HCT116 (cell line): ENCODE data around the gene ARHGEF25. TPM values are rescaled to one million over a fixed set of nuclear protein-coding genes. Genes with fewer than 3 reads are reported as not detected.

Source experiments
- ATAC-seq: fragments of 200-7000 bp; cut with Tn5 transposase; 2 replicates; pipeline ENCODE4 v1.9.1; 2020; ENCODE audit warnings: mild to moderate bottlenecking, moderate library complexity
- Bru-seq: library from RNA; stranded (reverse); fragments of 400-500 nt; gene quantifications from one replicate; lab custom pipeline; 2021; lab: Mats Ljungman, UMichigan
- BruChase-seq, 2 experiments: library from RNA; stranded (reverse); fragments of 400-500 nt; gene quantifications; one replicate each; lab custom pipeline; 2021; lab: Mats Ljungman, UMichigan
- BruUV-seq: library from RNA; stranded (reverse); fragments of 400-500 nt; replicated peaks from 2 replicates; lab custom pipeline; 2021; lab: Mats Ljungman, UMichigan
- CTCF ChIA-PET: fragments of 300-600 bp; sonication (Branson Sonifier 250); formaldehyde crosslinking; loops from one replicate; lab custom pipeline; 2021; ENCODE audit warnings: antibody characterized with exemption; lab: Charles Lee
- POLR2A ChIA-PET: fragments of 300-600, 350-600 bp; sonication (Branson Sonifier 250); formaldehyde crosslinking; loops from one replicate; lab custom pipeline; 2021; ENCODE audit warnings: antibody characterized with exemption; lab: Charles Lee
- RAD21 ChIA-PET, 2 experiments: fragments of 300-600 bp; sonication (Branson Sonifier 250); formaldehyde crosslinking; loops; one replicate each; lab custom pipeline; 2023; ENCODE audit warnings: low total read pairs in 2 of 2; ENCODE audit not compliant: uncharacterized antibody in 2 of 2, unreplicated experiment in 2 of 2, low non-redundant PET in 1 of 2; lab: Charles Lee
- DNase-seq: peaks from one replicate; pipeline ENCODE4 v3.0.0-alpha.2; 2010; ENCODE audit warnings: low read depth, low spot score
- H2AFZ ChIP-seq: fragments of 200-600 bp; shearing (Covaris generic), sonication (generic); 2 replicates; pipeline ENCODE4 v1.6.1; 2017; ENCODE audit warnings: low read depth, mixed run types, mixed read lengths, antibody characterized with exemption, low read length; ENCODE audit not compliant: poor library complexity, severe bottlenecking
- H3K27ac ChIP-seq: 2 replicates; pipeline ENCODE4 v1.5.1; 2012; ENCODE audit warnings: low read depth, low read length
- H3K27me3 ChIP-seq: fragments of 200-600 bp; sonication (generic); 2 replicates; pipeline ENCODE4 v1.6.1; 2016; ENCODE audit warnings: mixed run types, low read length, mixed read lengths; ENCODE audit not compliant: insufficient read depth
- H3K36me3 ChIP-seq, 2 experiments: fragments of 200-500 bp in 1 of 2; fragments of 200-600 bp in 1 of 2; sonication (Bioruptor generic) in 1 of 2; sonication (generic) in 1 of 2; 2 replicates each; pipeline versions ENCODE4 v1.5.1 to v1.6.1; 2014 to 2016; ENCODE audit warnings: low read length in 2 of 2, inconsistent platforms in 1 of 2, mixed read lengths in 1 of 2, mixed run types in 1 of 2; ENCODE audit not compliant: insufficient read depth in 2 of 2, control insufficient read depth in 1 of 2
- H3K4me1 ChIP-seq, 2 experiments: fragments of 200-600 bp in 1 of 2; sonication (generic) in 1 of 2; 2 replicates each; pipeline versions ENCODE4 v1.5.1 to v1.6.1; 2012 to 2017; ENCODE audit warnings: low read length in 2 of 2, inconsistent platforms in 1 of 2, mild to moderate bottlenecking in 1 of 2, mixed read lengths in 1 of 2, mixed run types in 1 of 2, moderate library complexity in 1 of 2; ENCODE audit not compliant: insufficient read depth in 2 of 2, control insufficient read depth in 1 of 2
- H3K4me2 ChIP-seq: fragments of 200-600 bp; sonication (generic); 2 replicates; pipeline ENCODE4 v1.6.1; 2017; ENCODE audit warnings: mixed run types, low read length, mixed read lengths
- H3K4me3 ChIP-seq, 2 experiments: fragments of 200-600 bp in 1 of 2; sonication (generic) in 1 of 2; replicated peaks in 1 of 2; 2 replicates each; pipeline ENCODE4 v1.5.1; 2011 to 2016; ENCODE audit warnings: low read length in 2 of 2, control low read depth in 1 of 2, low read depth in 1 of 2, mild to moderate bottlenecking in 1 of 2, mixed read lengths in 1 of 2, mixed run types in 1 of 2
- H3K79me2 ChIP-seq: fragments of 200-600 bp; sonication (generic); 2 replicates; pipeline ENCODE4 v1.6.1; 2017; ENCODE audit warnings: mild to moderate bottlenecking, mixed run types, low read length, moderate library complexity, mixed read lengths; ENCODE audit not compliant: insufficient read depth
- H3K9ac ChIP-seq: fragments of 200-600 bp; sonication (generic); 2 replicates; pipeline ENCODE4 v1.6.1; 2016; ENCODE audit warnings: low read length, mixed read lengths
- H3K9me2 ChIP-seq: fragments of 200-600 bp; sonication (generic), shearing (Covaris generic); 2 replicates; pipeline ENCODE4 v1.6.1; 2017; ENCODE audit warnings: mixed run types, mild to moderate bottlenecking, moderate library complexity; ENCODE audit not compliant: insufficient read depth
- H3K9me3 ChIP-seq, 2 experiments: fragments of 200-500 bp in 1 of 2; fragments of 200-600 bp in 1 of 2; sonication (Bioruptor generic) in 1 of 2; sonication (generic) in 1 of 2; 2 replicates each; pipeline ENCODE4 v1.6.1; 2014 to 2017; ENCODE audit warnings: low read length in 2 of 2, mixed read lengths in 2 of 2, inconsistent platforms in 1 of 2, low read depth in 1 of 2, mild to moderate bottlenecking in 1 of 2, mixed run types in 1 of 2, moderate library complexity in 1 of 2; ENCODE audit not compliant: control insufficient read depth in 1 of 2, insufficient read depth in 1 of 2
- H4K20me1 ChIP-seq: fragments of 200-600 bp; sonication (generic), shearing (Covaris generic); 2 replicates; pipeline ENCODE4 v1.6.1; 2017; ENCODE audit warnings: mixed run types, mild to moderate bottlenecking, moderate library complexity; ENCODE audit not compliant: insufficient read depth
- ATF3 ChIP-seq: IDR thresholded peaks from 2 replicates; pipeline ENCODE4 v1.6.1; 2012
- CEBPB ChIP-seq: IDR thresholded peaks from 2 replicates; pipeline ENCODE4 v1.6.1; 2012; ENCODE audit warnings: low read depth
- CTCF ChIP-seq, 3 experiments: fragments of 200-600 bp in 1 of 3; sonication (generic) in 1 of 3; IDR thresholded peaks in 2 of 3; conservative IDR thresholded peaks in 1 of 3; 2 replicates each; pipeline ENCODE4 v1.5.1; 2012 to 2017; ENCODE audit warnings: low read depth in 2 of 3, low read length in 2 of 3, antibody characterized with exemption in 1 of 3, borderline replicate concordance in 1 of 3, control low read depth in 1 of 3, mild to moderate bottlenecking in 1 of 3, mixed read lengths in 1 of 3, mixed run types in 1 of 3, moderate library complexity in 1 of 3; ENCODE audit not compliant: insufficient read depth in 1 of 3
- EGR1 ChIP-seq: IDR thresholded peaks from 2 replicates; pipeline ENCODE4 v1.6.1; 2012; ENCODE audit warnings: low read depth
- FOSL1 ChIP-seq: IDR thresholded peaks from 2 replicates; pipeline ENCODE4 v1.6.1; 2012; ENCODE audit warnings: low read depth
- JUND ChIP-seq: IDR thresholded peaks from 2 replicates; pipeline ENCODE4 v1.6.1; 2012
- MAX ChIP-seq: IDR thresholded peaks from 2 replicates; pipeline ENCODE4 v1.6.1; 2012
- POLR2A ChIP-seq: IDR thresholded peaks from 2 replicates; pipeline ENCODE4 v1.7.0; 2011; ENCODE audit warnings: borderline replicate concordance; ENCODE audit not compliant: insufficient read depth, insufficient read length; ENCODE audit errors: extremely low read depth
- POLR2AphosphoS5 ChIP-seq: IDR thresholded peaks from 2 replicates; pipeline ENCODE4 v1.6.1; 2011; ENCODE audit warnings: mild to moderate bottlenecking, low read depth, low read length, moderate library complexity
- SIN3A ChIP-seq: IDR thresholded peaks from 2 replicates; pipeline ENCODE4 v1.6.1; 2012; ENCODE audit warnings: low read depth
- SRF ChIP-seq: IDR thresholded peaks from 2 replicates; pipeline ENCODE4 v1.6.1; 2012; ENCODE audit warnings: low read depth
- TCF7L2 ChIP-seq: IDR thresholded peaks from 2 replicates; pipeline ENCODE4 v1.7.0; 2011; ENCODE audit warnings: borderline replicate concordance, inconsistent platforms; ENCODE audit not compliant: insufficient read depth, insufficient read length; ENCODE audit errors: extremely low read depth
- YY1 ChIP-seq: IDR thresholded peaks from 2 replicates; pipeline ENCODE4 v1.6.1; 2011; ENCODE audit warnings: low read length, low read depth, moderate library complexity, mild to moderate bottlenecking; ENCODE audit not compliant: insufficient replicate concordance; ENCODE audit errors: extremely low read depth
- ZFX ChIP-seq: fragments of 450-650 bp; IDR thresholded peaks from 2 replicates; pipeline ENCODE4 v1.6.1; 2017
- ZNF274 ChIP-seq: fragments of 200-500 bp; sonication (Bioruptor generic); IDR thresholded peaks from 2 replicates; pipeline ENCODE4 v1.6.1; 2014; ENCODE audit warnings: mild to moderate bottlenecking, low read depth, low read length, inconsistent platforms
- intact Hi-C: fragments of 100-400 bp; cut with micrococcal nuclease; formaldehyde crosslinking; loops from 2 replicates; pipeline ENCODE4 v1.10.0; 2022
- long read RNA-seq: library from polyadenylated mRNA; unstranded; transcript quantifications from one replicate; pipeline ENCODE4 v2.0.0, GENCODE V29; 2021; ENCODE audit not compliant: unreplicated experiment
- polyA plus RNA-seq: library from polyadenylated mRNA; unstranded; fragments of >200 nt; gene quantifications from 2 replicates; pipeline ENCODE4 v1.2.1, GENCODE V29; 2012; ENCODE audit warnings: missing spikeins
- total RNA-seq: library from RNA; stranded (reverse); gene quantifications from one replicate; pipeline ENCODE4 v1.2.1, GENCODE V29; 2021; ENCODE audit not compliant: unreplicated experiment

ARHGEF25 gene
- total RNA-seq = 3.6 TPM
- 3.2 and 4.1 TPM in 2 replicates for polyA plus RNA-seq
- percentile 39 among the genes with signal in this experiment for Bru-seq, nascent RNA
- BruChase-seq, experiment 1, labeled RNA remaining after a 6-hour chase = percentile 43 among the genes with signal in this experiment
- BruChase-seq, experiment 2, labeled RNA remaining after a 2-hour chase = percentile 46 among the genes with signal in this experiment
- long read RNA-seq = 0 reads

DNA sequence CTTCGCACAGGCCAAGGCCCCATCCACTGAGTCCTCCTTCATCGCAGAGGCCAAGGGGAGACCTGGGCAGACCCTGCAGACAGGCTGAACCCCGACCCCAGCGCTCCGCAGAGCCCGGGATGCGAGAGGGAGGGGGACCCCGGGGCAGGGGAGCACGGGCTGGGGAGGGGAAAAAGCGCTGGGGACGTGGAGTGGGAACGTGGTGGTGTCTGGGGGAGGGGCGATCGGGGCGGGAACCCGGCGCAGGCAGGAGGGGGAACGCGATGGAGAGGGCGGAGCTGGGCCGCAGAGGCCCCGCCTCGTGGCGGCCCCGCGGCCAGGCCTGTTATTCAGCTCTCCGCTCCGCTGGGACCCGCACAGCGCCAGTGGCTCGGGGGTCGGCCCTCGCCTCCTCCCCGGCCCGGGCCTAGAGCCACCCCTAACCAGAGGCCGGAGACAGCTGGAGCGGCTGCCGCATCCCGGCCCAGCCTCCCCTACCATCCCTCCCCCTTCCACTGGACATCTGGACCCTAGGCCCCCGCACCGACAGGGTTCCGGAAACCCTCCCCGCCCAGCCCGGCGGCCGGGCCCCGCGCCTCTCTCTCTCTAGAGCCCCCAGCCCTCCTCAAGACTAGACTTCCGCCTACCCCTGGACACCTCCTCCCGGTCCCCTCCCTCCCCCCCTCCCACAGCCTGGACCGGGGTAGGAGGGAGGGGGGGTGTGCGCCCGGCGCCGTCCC, at the start of gene ARHGEF25:
Gene ARHGEF25 (plus strand): TSS at position 328 of the 719 bp plus-strand sequence. CDS start 460 bp downstream, outside the sequence.
- Histone ChIP-seq H3K36me3 (no peaks in the 10 kb centered on the region), H3K27ac (no peak within 1 kb of the TSS), H3K9ac (peak within 1 kb of the TSS; percentile 47), H3K4me2 (peak within 1 kb of the TSS; percentile 64), H3K4me1 (peaks cover 0 to 9% of the 10 kb centered on the region in 2 experiments; a peak in 1 of 4 replicates), H2AFZ (no peak within 1 kb of the TSS), H3K9me2 (no peaks in the 10 kb centered on the region), H3K27me3 (no peaks in the 10 kb centered on the region), H3K4me3 (peak within 1 kb of the TSS; percentile 45 to 53), H3K79me2 (no peaks in the 10 kb centered on the region), H3K9me3 (no peaks in the 10 kb centered on the region), H4K20me1 (no peaks in the 10 kb centered on the region)
- intact Hi-C loops = no loop called here
- DNase-seq (no peak), ATAC-seq (peak; percentile 84)
- ChIA-PET RAD21 (no interaction called here), POLR2A (no interaction called here), CTCF (interaction anchor here (2.0 kb wide), 1 partner anchor 28 kb away, joined by 7 read pairs; no protein-coding TSS in a partner anchor)
- no TSS peak for BruUV-seq
- TF ChIP-seq ZFX (peak; percentile 52; the same call in 1 of the 2 replicates), POLR2AphosphoS5 (peak; percentile 59), POLR2A (no peak)

- Histone ChIP-seq H3K36me3 (no peaks in the 10 kb centered on the region; a peak in 1 of 4 replicates), H3K79me2 (no peaks in the 10 kb centered on the region), H3K4me2 (no peak overlapping the region), H3K27ac (no peak overlapping the region), H4K20me1 (no peaks in the 10 kb centered on the region), H3K4me3 (no peak overlapping the region), H2AFZ (no peak overlapping the region), H3K9me3 (no peaks in the 10 kb centered on the region), H3K9ac (no peak overlapping the region), H3K4me1 (peaks cover 9 to 11% of the 10 kb centered on the region in 2 experiments), H3K27me3 (no peaks in the 10 kb centered on the region), H3K9me2 (no peaks in the 10 kb centered on the region)
- CTCF ChIA-PET = no interaction called here
- RAD21 ChIA-PET = no interaction called here
- BruUV-seq = no TSS peak
- no peak for DNase-seq
- intact Hi-C loops = no loop called here
- POLR2A ChIA-PET = no interaction called here
- ATAC-seq = no peak
- TF ChIP-seq ATF3 = no peak
- no peak for TF ChIP-seq TCF7L2
- no peak for TF ChIP-seq ZNF274
- TF ChIP-seq CEBPB = no peak
- TF ChIP-seq SIN3A = no peak
- no peak for TF ChIP-seq JUND
- TF ChIP-seq FOSL1 = no peak
- TF ChIP-seq SRF = no peak
- TF ChIP-seq EGR1 = no peak
- no peak for TF ChIP-seq CTCF (IDR thresholded peaks at IDR 0.05 in 2 of 3, conservative IDR thresholded peaks at IDR 0.05 in 1 of 3; ENCODE audit: borderline replicate concordance in 1 of 3, insufficient read depth in 1 of 3, low read depth in 2 of 3, low read length in 2 of 3)
- TF ChIP-seq POLR2AphosphoS5 = no peak
- no peak for TF ChIP-seq YY1
- TF ChIP-seq MAX = no peak
Measured at GRCh38 chr12:57563358-57563757, 47.9 kb upstream of the ARHGEF25 start.
